SK-N-SH (cell line): ENCODE results near the gene SHB.

Source experiments
- SIN3A ChIP-seq: IDR thresholded peaks from 2 replicates; pipeline ENCODE4 v1.6.1; 2012; ENCODE audit warnings: low read depth, mild to moderate bottlenecking, low read length, moderate library complexity, borderline replicate concordance
- SMC3 ChIP-seq: IDR thresholded peaks from 2 replicates; pipeline ENCODE4 v1.6.1; 2012; ENCODE audit warnings: low read depth, low read length, improper control_type of control experiment
- TF ChIP-seq, protein P1 (sequence below): IDR thresholded peaks from 2 replicates; pipeline ENCODE4 v1.6.1; 2012; ENCODE audit warnings: mild to moderate bottlenecking, low read depth, low read length, moderate library complexity

DNA sequence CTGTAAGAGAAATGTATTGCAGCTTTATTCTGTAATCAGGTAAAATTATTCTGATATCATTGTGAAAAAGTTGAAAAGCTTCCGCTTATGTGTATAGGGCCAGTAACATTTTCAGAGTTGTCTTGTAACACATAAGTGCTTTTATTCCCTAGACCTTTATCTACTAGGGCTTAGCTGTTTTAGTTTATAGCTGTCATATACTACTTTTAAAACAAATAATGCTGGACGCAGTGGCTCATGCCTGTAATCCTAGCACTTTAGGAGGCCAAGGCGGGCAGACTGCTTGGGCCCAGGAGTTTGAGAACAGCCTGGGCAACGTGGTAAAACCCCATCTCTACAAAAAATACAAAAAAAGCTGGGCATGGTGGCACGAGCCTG lies 198.2 kb downstream of the SHB start:
- TF ChIP-seq, protein P1, sequence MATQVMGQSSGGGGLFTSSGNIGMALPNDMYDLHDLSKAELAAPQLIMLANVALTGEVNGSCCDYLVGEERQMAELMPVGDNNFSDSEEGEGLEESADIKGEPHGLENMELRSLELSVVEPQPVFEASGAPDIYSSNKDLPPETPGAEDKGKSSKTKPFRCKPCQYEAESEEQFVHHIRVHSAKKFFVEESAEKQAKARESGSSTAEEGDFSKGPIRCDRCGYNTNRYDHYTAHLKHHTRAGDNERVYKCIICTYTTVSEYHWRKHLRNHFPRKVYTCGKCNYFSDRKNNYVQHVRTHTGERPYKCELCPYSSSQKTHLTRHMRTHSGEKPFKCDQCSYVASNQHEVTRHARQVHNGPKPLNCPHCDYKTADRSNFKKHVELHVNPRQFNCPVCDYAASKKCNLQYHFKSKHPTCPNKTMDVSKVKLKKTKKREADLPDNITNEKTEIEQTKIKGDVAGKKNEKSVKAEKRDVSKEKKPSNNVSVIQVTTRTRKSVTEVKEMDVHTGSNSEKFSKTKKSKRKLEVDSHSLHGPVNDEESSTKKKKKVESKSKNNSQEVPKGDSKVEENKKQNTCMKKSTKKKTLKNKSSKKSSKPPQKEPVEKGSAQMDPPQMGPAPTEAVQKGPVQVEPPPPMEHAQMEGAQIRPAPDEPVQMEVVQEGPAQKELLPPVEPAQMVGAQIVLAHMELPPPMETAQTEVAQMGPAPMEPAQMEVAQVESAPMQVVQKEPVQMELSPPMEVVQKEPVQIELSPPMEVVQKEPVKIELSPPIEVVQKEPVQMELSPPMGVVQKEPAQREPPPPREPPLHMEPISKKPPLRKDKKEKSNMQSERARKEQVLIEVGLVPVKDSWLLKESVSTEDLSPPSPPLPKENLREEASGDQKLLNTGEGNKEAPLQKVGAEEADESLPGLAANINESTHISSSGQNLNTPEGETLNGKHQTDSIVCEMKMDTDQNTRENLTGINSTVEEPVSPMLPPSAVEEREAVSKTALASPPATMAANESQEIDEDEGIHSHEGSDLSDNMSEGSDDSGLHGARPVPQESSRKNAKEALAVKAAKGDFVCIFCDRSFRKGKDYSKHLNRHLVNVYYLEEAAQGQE: no peak
- no peak for TF ChIP-seq SIN3A
- TF ChIP-seq SMC3: no peak
